Gastroesophageal sphincter (tissue), 4 donors: ENCODE results near the gene RCAN3. TPM values are rescaled to one million over a fixed set of nuclear protein-coding genes. Genes with fewer than 3 reads are reported as not detected.
A peak's percentile ranks its signal among the peaks of the same experiment; 100 is the strongest.

Source experiments
- ATAC-seq: fragments of 150-250 bp; one replicate; pipeline ENCODE4 v1.9.1; 2016; ENCODE audit warnings: mild to moderate bottlenecking, moderate library complexity
- H3K27ac ChIP-seq, 4 donors: fragments of 200-600 bp; sonication (generic) in 3 of 4; 1 replicate in 3 of 4; 2 replicates in 1 of 4; pipeline ENCODE4 v1.5.1; 2016 to 2019
- H3K27me3 ChIP-seq: fragments of 200-600 bp; sonication (generic); one replicate; pipeline ENCODE4 v1.5.1; 2019
- H3K36me3 ChIP-seq, 2 donors: fragments of 200-600 bp; sonication (generic); one replicate each; pipeline ENCODE4 v1.5.1; 2019; ENCODE audit warnings: control low read depth in 1 of 2
- H3K4me1 ChIP-seq, 3 donors: fragments of 200-600 bp; sonication (generic); 1 replicate in 2 of 3; 2 replicates in 1 of 3; pipeline ENCODE4 v1.5.1; 2016 to 2019; ENCODE audit warnings: control low read depth in 2 of 3
- H3K4me3 ChIP-seq, 2 donors: fragments of 200-600 bp; sonication (generic); one replicate each; pipeline ENCODE4 v1.5.1; 2019; ENCODE audit warnings: mild to moderate bottlenecking in 1 of 2, moderate library complexity in 1 of 2
- H3K9me3 ChIP-seq, 3 donors: fragments of 200-600 bp; sonication (generic); one replicate each; pipeline ENCODE4 v1.5.1; 2017 to 2019; ENCODE audit warnings: control low read depth in 2 of 3
- EP300 ChIP-seq: sonication (generic); formaldehyde crosslinking; IDR thresholded peaks from one replicate; pipeline ENCODE4 v1.6.1; 2017; ENCODE audit warnings: antibody characterized with exemption, mild to moderate bottlenecking
- POLR2A ChIP-seq, 2 donors: fragments of 450-650 bp; IDR thresholded peaks; one replicate each; pipeline ENCODE4 v1.6.1; 2017; ENCODE audit warnings: antibody characterized with exemption in 2 of 2, mild to moderate bottlenecking in 2 of 2, moderate library complexity in 1 of 2
- POLR2AphosphoS5 ChIP-seq: sonication (generic); formaldehyde crosslinking; IDR thresholded peaks from one replicate; pipeline ENCODE4 v1.6.1; 2017; ENCODE audit warnings: antibody characterized with exemption
- WGBS, 2 donors: methylation state at CpG; one replicate each; pipeline ENCODE4 v1.1.5; 2018; ENCODE audit warnings: low coverage in 1 of 2; 5-methylcytosine and 5-hydroxymethylcytosine counted together
- total RNA-seq, 4 donors: library from RNA; depleted of rRNA; stranded (reverse); fragments of >200 nt; gene quantifications; one replicate each; pipeline ENCODE4 v1.1.0, GENCODE V29; 2016
- TF ChIP-seq, protein P1 (sequence below), 4 experiments: fragments of 200-600 bp in 2 of 4; fragments of 450-650 bp in 2 of 4; sonication (generic) in 1 of 4; IDR thresholded peaks; one replicate each; pipeline ENCODE4 v1.5.1; 2017 to 2019; ENCODE audit warnings: antibody characterized with exemption in 4 of 4, mild to moderate bottlenecking in 2 of 4, moderate library complexity in 2 of 4

The RCAN3 gene
- total RNA-seq, 4 donors from 2014 or later = 9.0 to 12.7 (median 11.5) TPM

- peaks cover 0 to 46% of the 10 kb centered on the region in 2 donors for H3K36me3 ChIP-seq
- no peak for ATAC-seq
- peak overlapping the region in 1 of 2 donors; percentile 17 for H3K4me3 ChIP-seq
- 81 to 87% methylated on average over 3 to 15 of the region's 21 CpGs for WGBS, 2 donors
- no peaks in the 10 kb centered on the region for H3K4me1 ChIP-seq
- TF ChIP-seq EP300 (no peak), POLR2AphosphoS5 (no peak), POLR2A (IDR thresholded peaks at IDR 0.05) (no peak)
- TF ChIP-seq, protein P1, sequence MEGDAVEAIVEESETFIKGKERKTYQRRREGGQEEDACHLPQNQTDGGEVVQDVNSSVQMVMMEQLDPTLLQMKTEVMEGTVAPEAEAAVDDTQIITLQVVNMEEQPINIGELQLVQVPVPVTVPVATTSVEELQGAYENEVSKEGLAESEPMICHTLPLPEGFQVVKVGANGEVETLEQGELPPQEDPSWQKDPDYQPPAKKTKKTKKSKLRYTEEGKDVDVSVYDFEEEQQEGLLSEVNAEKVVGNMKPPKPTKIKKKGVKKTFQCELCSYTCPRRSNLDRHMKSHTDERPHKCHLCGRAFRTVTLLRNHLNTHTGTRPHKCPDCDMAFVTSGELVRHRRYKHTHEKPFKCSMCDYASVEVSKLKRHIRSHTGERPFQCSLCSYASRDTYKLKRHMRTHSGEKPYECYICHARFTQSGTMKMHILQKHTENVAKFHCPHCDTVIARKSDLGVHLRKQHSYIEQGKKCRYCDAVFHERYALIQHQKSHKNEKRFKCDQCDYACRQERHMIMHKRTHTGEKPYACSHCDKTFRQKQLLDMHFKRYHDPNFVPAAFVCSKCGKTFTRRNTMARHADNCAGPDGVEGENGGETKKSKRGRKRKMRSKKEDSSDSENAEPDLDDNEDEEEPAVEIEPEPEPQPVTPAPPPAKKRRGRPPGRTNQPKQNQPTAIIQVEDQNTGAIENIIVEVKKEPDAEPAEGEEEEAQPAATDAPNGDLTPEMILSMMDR (IDR thresholded peaks at IDR 0.05) = no peak
- H3K9me3 ChIP-seq = no peaks in the 10 kb centered on the region
- no peak overlapping the region for H3K27ac ChIP-seq
- no peaks in the 10 kb centered on the region for H3K27me3 ChIP-seq
These were observed 32.4 kb downstream of the RCAN3 start for GRCh38 chr1:24535021-24535424.

DNA sequence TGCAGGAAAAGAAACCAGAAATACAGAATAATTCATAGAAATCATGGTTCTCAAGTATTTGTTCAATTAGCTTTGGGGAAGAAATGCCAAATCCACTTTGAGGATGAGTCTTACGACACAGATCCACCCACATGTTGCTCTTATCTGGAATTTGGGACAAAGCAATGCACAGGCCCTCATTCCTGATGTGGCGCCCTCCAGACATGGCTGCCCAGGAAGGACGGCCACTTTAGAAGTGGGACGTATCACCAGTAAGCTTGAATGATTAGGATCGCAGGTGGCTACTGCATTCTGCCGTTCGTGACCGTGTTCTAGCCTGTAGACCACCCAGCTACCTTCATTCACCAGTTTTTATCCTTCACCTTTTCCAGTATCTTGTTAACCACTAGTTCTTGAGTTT lies 33.1 kb downstream of the RCAN3 start:
- H3K27me3 ChIP-seq = no peaks in the 10 kb centered on the region
- no peak for ATAC-seq
- H3K4me3 ChIP-seq = no peak overlapping the region
- H3K36me3 ChIP-seq = peaks cover 0 to 46% of the 10 kb centered on the region in 2 donors
- H3K9me3 ChIP-seq = no peaks in the 10 kb centered on the region
- 77% methylated on average over 7 of the region's 8 CpGs; no CpG with 5 or more reads in 1 of the 2 donors for WGBS, 2 donors
- TF ChIP-seq EP300 = no peak
- no peak for TF ChIP-seq POLR2AphosphoS5
- no peaks in the 10 kb centered on the region for H3K4me1 ChIP-seq
- no peak overlapping the region for H3K27ac ChIP-seq

DNA sequence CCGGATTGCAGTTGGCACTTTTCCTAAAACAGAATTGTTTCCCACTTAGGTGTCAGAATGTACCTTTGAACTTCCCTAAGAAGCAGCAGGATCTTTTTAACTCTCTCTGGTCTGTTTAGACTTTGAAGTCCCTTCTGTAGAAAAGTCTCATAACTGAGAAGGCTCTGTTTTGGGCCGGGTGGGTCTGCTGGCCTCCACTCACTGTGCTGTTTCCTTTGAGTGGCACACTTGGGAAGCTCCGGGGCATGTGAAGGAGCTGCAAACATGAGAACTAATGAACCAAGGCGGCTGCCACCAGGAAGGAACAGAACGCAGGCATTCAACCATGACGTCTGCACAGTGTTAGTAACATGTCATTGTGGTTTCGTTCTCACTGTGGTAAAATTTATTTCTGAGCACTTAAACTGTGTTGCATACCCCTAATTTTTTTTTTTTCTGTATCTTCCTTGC lies 33.8 kb downstream of the RCAN3 start:
- Histone ChIP-seq H3K4me3 (no peak overlapping the region), H3K27me3 (no peaks in the 10 kb centered on the region), H3K9me3 (no peaks in the 10 kb centered on the region), H3K27ac (no peak overlapping the region), H3K4me1 (no peaks in the 10 kb centered on the region), H3K36me3 (peaks cover 0 to 46% of the 10 kb centered on the region in 2 donors)
- TF ChIP-seq POLR2A (IDR thresholded peaks at IDR 0.05) (no peak), POLR2AphosphoS5 (no peak), EP300 (no peak)
- TF ChIP-seq, protein P1 (IDR thresholded peaks at IDR 0.05) = no peak
- WGBS, 2 donors = 55 to 56% methylated on average over 6 to 7 of the region's 7 CpGs
- no peak for ATAC-seq

- Histone ChIP-seq H3K36me3 (peaks cover 0 to 14% of the 10 kb centered on the region in 2 donors), H3K27ac (no peak overlapping the region), H3K9me3 (no peaks in the 10 kb centered on the region), H3K4me1 (no peaks in the 10 kb centered on the region), H3K4me3 (no peak overlapping the region), H3K27me3 (no peaks in the 10 kb centered on the region)
- no peak for ATAC-seq
- 76 to 81% methylated on average over 15 of the region's 15 CpGs for whole genome bisulfite sequencing, 2 donors
- TF ChIP-seq POLR2AphosphoS5 (no peak), EP300 (no peak), POLR2A (IDR thresholded peaks at IDR 0.05) (no peak)
- TF ChIP-seq, protein P1 (IDR thresholded peaks at IDR 0.05) = no peak
These were observed 37.6 kb downstream of the RCAN3 start for GRCh38 chr1:24540051-24540905.

GRCh38 chr1:24540906-24541710 lies 38.5 kb downstream of the RCAN3 start:
- TF ChIP-seq POLR2A (IDR thresholded peaks at IDR 0.05) = no peak
- TF ChIP-seq POLR2AphosphoS5 = peak; percentile 31
- H3K9me3 ChIP-seq = no peaks in the 10 kb centered on the region
- no peaks in the 10 kb centered on the region for H3K27me3 ChIP-seq
- H3K36me3 ChIP-seq = peaks cover 0 to 6% of the 10 kb centered on the region in 2 donors
- no peaks in the 10 kb centered on the region for H3K4me1 ChIP-seq
- no peak for ATAC-seq
- 43 to 62% methylated on average over 6 to 7 of the region's 7 CpGs for WGBS, 2 donors
- H3K27ac ChIP-seq = no peak overlapping the region
- no peak overlapping the region for H3K4me3 ChIP-seq
